T-helper 2 cell (primary cell): ENCODE results near the gene GNAS-AS1.

Experiments used
- DNase-seq, 5 experiments: peaks; one replicate each; pipeline versions ENCODE4 v3.0.0 to v3.0.0-alpha.2; 2012 to 2022
- total RNA-seq, 2 donors: gene quantifications; one replicate each; lab custom pipeline; 2026; lab: John Stamatoyannopoulos, UW

The GNAS-AS1 gene
- 0 to 0.54 reads per million in 2 donors for total RNA-seq

GRCh38 chr20:58850693-58851174, at the start of gene GNAS-AS1:
Gene GNAS-AS1 (minus strand): TSS chr20:58850902.
- DNase-seq = peak; percentile 47 to 92 (median 73)

DNA sequence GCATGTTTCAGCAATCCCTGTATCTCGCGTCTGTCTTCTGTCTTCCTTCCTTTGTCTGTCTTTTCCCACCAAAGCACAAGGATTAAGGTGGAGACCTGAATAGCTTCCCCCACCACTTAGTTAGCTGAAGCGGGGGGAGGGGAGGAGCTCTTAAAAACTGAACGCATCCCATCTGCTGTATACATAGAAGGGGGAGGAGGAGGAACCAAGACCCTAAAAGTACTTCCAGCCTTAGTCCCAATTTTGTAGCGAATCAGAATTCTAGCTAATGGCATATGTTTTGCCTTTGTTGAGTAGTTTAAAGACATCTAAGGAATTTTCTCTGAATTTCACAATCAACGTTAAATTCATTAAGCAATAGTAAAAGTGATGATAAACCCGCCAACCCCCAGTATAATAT, 49.7 kb upstream of the GNAS-AS1 start:
- no peak for DNase-seq

GRCh38 chr20:58899512-58899911, 48.8 kb upstream of the GNAS-AS1 start:
- DNase-seq = no peak

DNA sequence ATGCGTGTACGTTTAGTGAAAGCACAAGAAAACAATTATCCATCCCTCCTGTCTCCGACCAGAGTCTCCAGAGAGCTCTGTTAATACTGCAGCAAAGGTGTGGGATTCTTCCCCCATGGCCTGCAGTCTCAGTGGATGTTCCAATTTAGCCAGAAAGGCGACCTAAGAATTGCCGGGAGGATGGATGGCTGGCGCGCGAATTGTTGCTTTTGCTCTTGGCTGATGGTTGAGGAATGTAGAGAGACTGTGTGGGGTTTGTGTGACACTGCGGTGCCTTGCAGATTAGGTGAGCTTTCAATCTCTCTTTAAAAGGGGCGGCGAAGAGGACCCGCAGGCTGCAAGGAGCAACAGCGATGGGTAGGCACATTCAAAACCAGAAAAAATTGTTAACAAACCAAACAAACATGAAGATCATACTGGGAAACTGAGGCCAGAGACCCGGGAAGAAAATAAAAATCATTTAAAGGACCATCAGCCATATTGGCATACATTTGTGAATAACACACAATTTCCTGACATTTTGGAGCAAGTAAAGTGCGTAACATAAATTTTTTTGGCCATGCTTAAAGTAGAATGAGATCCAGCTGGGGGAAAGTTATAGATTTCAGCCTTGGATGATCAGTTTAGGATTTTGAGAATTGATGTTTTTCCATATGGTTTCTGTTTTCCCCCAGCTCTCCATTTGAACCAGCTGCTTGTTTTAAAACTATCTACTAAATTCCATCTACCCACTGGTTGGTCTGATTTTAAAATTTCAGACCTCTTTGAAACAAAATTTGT, 48.1 kb upstream of the GNAS-AS1 start:
- no peak for DNase-seq

- DNase-seq = no peak
Measured at GRCh38 chr20:58897488-58897887, 46.8 kb upstream of the GNAS-AS1 start.

DNA sequence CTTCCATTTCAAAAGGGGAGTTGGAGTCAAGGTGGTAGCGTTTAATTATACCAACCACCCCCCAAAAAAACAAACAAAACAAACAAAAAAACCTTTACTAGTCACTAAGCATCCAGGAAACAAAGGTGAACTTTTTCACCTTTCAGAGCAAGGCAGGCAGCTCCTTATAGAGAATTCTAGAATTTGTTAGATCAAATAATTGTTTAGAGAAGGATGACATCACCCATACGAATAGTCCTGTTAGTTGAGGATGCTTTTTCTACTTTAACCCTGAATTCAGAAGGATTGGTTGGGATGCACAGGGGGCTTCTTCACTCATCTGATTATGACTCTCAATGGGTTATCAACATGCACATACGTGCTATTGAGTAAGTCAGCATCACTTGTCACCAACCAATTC, 46.1 kb upstream of the GNAS-AS1 start:
- DNase-seq = no peak

DNA sequence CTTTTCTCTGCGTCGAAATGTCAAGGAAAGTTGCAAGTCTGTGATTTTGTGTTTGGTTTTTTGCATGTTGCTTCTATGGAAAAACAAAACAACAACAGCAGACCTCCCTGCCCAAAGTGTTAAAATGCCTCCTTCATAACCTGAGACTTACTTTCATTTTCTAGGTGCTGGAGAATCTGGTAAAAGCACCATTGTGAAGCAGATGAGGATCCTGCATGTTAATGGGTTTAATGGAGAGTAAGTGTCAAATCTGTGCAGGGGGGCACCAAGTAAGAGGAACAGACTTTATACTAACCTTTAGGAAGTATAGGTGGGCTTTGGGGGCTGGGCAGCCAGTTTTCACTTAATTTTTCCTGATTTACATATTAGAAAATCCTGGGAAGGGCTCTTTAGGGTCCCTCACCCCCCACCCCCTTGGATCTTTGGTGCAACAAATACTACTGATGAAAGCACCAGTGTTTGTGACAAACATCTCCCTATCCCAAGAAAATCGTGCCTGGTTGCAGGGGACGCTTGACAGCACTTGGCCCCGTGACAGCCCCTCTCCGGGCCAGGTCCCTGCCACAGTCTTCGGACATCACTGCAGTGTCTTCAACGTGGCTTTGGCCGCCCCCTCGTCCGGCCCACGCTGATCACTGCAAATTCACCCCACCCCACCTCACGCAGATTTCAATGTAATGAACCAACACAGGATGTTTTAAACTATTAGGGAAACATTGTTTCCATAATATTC, 44.9 kb upstream of the GNAS-AS1 start:
- peak in 1 of 5 experiments; percentile 26 for DNase-seq

GRCh38 chr20:58894652-58895447, 44.1 kb upstream of the GNAS-AS1 start:
- DNase-seq = no peak

GRCh38 chr20:58893355-58894120, 42.8 kb upstream of the GNAS-AS1 start:
- DNase-seq = peak in 2 of 5 experiments; percentile 26 to 68

DNA sequence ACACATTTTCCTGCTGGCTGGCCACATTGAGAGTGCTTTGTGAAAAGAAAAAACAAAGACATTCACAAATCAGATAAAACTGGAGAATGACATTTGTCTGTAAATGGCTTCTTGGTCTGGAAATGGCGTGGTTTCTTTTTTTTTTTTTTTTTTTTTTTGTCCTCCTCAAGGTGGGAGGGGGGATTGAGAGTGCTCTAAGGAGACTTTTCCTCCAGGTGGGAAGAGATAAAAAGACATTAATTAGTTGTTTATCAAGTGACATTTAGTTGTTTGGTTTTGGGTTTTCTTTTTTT, 42.2 kb upstream of the GNAS-AS1 start:
- peak in 1 of 5 experiments; percentile 48 for DNase-seq

DNA sequence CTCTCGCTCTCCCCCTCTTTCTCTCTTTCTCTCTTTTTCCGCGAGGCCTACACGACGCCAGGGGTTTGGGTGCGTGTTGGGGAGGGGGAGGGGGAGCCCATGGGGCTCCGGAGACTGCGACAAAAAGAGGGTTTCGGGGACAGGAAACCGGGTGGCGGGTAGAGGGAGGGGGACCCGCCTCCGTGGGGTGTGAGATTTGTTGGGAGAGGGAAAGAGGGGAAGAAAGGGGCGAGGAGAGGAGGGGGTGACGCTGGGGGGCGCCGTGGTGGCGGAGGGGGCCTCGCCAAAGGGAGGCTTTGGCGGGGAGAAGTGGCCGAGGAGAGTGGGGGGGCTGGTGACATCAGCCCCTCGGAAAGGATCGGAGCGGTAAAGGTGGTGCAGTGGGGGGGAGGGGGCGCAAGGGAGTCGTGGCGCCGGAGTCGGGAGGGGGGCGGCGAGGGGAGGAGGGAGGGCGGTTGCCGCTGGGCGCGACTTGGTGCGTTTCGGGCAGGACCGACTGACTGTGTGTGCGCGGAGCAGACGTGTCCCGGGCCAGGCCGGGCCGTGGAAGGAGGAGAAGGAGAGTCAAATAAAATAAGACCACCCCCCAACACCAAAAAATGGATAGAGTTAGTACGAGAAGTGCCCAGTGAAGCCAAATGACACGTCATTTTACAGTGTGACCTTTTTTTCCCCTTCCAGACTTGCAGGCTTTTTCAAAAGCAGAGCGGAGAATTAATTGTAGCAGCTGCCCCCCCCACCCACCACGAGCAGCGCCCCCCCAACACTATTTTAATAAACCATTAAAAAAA, 41.6 kb upstream of the GNAS-AS1 start:
- peak; percentile 39 to 86 (median 66) for DNase-seq

DNA sequence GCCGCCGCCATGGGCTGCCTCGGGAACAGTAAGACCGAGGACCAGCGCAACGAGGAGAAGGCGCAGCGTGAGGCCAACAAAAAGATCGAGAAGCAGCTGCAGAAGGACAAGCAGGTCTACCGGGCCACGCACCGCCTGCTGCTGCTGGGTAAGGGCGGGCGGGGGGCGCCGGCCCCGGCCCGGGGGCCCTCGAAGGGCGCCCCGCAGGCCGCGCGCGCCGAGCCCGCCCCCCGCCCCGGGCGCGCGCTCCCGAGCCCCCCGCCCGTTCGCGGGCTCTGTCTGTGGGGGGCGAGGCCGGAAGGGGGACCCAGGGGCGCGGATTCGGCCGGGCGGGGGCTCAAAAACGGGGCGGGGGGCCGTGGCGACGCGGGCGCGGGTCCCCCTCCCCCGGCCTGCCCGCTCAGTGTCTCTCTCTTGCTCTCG, 41.0 kb upstream of the GNAS-AS1 start:
- peak in 3 of 5 experiments; percentile 20 to 64 (median 25) for DNase-seq

- DNase-seq = peak; percentile 52 to 88 (median 65)
Measured at GRCh38 chr20:58891086-58891717, 40.5 kb upstream of the GNAS-AS1 start.

DNA sequence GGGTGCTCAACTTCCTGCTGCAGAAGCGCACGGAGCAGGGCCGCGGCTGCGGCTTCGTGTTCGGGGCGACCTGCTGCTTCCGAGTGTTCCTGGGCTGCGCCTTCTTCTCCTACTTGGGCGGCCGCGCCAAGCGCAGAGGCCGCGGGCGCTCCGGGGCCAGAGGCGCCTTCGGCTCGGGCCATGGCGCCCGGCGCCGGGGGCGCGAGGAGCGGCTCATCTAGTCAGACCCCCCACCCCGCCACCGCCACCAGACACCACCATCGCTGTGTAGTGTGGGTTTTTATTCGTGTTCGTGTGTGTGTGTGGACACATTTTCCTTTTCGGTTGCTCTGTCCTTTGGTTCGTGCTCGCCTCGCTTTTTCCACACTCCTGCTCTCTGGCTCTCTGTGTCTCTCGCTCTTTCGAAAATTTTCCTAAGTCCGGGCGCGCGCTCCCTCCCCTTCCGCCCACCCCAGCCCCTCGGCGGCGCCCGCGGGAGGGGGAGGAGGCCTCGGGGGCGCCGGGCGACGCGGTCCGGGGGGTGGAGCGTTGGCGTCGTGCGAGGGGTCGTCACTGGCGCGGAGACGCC, 39.9 kb upstream of the GNAS-AS1 start:
- peak; percentile 36 to 81 (median 63) for DNase-seq

DNA sequence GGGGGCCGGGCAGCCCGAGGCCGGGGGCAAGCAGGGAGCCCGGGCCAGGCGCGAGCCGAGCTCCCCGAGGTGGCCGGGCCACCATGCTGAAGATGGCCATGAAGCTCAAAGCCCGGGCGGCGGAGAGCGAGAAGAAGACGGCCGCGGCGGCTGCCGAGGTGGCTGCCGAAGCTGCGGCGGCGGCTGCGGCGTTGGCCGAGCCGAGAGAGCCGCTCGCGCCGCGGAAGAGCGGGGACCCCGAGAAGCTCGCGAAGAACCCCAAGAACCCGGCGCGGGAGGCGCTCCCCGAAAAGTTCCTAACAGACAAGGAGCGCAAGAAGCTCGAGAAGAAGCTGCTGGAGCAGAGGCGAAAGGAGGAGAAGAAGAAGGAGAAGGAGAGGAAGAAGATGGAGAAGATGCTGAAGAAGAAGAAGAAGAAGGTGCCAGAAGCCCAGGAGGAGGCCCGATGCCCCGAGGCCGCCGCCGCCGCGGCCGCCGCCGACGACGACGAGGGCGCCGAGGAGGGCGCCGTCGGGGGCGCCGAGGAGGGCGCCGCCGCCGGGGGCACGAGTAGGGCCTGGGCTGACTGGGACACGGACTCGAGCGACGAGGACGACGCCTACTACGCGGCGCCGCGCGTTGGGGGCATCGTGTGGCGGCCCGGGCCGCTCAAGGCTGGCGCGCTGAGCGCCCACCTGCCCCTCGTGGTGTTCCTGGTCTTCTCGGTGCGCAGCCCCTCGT, 39.3 kb upstream of the GNAS-AS1 start:
- DNase-seq = peak in 2 of 5 experiments; percentile 19 to 26

- DNase-seq = no peak
Measured at GRCh38 chr20:58889334-58889760, 38.6 kb upstream of the GNAS-AS1 start.

DNA sequence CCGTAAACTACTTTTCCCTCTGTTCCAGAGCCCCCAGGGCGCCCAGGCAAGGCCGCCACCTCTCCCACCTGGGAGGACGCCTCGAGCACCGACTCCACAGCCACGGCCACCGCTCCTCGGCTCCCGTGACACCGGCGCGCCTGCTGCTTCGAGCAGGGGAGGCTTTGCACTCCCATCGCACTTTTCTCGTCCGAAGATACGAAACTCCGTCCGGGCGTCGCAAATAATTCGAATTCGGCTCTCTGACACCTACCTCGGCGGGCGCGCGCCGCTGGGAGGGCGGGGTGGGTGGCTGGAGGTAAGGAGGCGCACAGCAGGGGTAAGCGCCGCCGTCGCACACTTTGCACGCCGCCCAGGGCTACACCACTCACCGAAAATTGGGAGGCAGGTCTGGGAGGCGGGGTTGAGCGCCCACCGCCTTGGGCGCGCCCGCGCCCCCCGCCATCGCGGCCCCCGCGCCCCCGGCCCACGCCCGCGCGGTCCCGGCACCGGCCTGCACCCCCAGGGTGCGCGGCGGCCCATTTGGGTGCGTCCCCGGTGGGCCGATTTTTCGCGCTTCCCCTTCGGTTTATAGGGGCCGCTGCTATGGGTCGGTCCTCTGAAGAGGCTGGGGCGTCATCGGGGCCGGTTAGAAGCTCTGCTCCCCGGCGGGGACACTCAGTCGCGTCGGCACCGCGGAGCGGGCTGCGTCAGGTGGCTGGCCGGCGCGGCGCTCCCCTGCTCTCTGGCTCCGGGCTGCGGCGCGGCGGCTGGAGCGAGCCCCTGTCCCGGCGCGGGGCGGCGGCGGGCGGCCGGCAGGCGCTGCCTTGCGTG, 38.0 kb upstream of the GNAS-AS1 start:
- peak; percentile 64 to 92 (median 79) for DNase-seq

DNA sequence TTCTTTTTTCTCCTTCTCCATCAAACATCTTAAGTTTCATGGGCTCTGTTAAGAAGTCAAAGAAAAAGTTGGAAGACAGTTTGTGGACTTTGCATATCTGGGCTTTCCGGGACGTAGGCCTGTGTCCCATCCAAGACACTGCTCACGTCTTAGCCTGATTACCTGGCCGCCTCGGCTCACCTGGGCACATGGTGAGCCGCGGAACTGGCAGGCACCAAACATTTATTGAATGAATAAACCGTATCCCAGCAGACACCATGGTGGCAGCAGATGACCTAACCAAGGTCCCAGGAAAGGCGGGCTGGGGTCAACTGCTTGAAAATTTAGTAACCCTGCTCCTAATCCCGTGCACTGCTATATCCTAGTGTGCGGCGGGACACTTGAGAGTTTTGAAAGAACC, 37.4 kb upstream of the GNAS-AS1 start:
- no peak for DNase-seq

- DNase-seq = no peak
Measured at GRCh38 chr20:58886546-58886945, 35.8 kb upstream of the GNAS-AS1 start.
